Hair follicle dermal papilla cell (primary cell): ENCODE measurements around the gene C2CD2L. TPM values are rescaled to one million over a fixed set of nuclear protein-coding genes. Genes with fewer than 3 reads are reported as not detected.

ENCODE experiments used
- total RNA-seq: library from RNA; depleted of rRNA; stranded (reverse); fragments of >200 nt; gene quantifications from 2 replicates; pipeline ENCODE4 v1.2.3, GENCODE V29; 2012

Gene C2CD2L
- 2.8 and 4.4 TPM in 2 replicates for total RNA-seq

DNA sequence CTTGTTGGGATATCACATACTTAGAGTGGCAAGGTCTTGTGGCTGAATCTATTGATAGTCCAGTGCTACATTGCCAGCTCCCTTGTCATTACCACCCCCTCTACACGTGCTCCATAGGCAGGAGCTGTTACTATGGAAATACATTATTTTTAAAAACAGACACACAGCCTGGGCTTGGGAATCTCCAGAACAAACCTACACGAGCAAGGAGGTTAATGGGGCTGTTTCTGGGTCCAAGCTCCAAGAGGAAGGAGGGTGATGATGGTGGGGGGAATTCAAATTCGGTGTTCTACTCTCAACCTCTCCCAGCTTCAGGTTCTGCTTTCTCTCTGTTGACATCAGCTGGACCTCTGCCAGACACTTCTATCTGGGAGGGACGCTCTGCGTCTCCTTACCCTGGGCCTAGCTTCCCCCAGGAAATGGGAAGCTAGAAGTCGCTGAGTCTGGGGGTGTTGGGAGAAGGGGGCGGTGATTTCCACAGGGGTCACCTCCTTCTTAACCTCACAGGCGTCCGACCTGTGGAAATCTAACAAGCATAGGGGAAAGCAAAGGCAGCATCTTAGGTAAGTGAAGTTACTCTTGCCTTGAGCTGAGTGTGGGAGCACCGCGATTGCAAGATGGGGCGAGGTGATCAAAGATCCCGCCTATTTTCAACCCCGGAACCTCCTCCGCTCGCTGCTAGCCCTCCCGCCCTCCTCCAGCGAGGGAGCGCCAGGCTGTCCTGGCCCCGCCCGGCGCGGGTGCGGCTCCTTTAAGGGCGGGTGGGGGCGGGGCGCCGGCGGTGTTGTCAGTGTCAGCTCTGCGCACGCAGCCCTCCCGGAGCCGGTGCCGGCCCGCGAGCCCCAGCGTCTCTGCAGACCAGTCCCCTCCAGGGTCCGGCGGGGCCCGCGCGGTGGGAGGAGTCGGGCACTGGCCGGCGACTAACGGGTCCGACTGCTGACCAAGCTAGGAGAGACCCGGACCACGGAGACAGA lies at the start of gene C2CD2L:
Gene C2CD2L (plus strand): TSS at position 781 of the 974 bp plus-strand sequence. CDS start 398 bp downstream, outside the sequence.

DNA sequence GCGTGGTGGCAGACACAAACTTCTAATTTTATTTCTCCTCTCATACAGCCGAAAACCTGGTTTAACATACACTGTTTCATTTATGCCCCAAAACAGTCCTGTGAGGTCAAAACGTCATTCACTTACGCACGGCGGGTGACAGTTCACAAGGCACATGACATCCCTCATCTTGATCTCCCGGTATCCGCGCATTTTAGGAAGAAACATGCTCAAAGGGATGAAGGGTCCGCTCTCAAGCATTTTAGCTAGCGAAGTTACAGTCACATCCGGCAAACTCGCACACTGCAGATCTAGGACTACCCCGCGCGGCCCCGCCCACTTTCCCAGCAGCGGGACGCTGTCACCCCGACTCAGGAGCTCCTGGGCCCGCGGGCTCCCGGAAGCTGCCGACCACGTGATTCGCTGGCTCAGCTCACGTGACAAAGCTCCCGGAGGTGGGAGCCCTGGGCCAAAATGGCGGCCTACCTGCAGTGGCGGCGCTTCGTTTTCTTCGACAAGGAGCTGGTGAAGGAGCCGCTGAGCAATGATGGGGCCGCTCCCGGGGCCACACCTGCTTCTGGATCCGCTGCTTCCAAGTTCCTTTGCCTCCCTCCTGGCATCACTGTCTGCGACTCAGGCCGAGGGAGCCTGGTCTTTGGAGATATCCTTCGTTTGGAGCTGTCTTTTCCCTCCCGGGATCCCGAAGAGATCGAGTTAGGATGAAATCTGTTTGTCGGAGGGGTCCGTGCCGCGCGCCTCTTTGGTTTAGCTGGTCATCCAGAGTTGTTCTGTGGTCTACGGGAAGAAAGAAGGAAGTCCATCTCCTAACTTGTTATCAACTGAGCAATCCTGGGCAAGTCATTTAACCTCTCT lies 39.5 kb upstream of the C2CD2L start, which contains the start of gene VPS11:
Gene VPS11 (plus strand): TSS at position 448 of the 852 bp plus-strand sequence. CDS start 6 bp downstream, at position 454.

DNA sequence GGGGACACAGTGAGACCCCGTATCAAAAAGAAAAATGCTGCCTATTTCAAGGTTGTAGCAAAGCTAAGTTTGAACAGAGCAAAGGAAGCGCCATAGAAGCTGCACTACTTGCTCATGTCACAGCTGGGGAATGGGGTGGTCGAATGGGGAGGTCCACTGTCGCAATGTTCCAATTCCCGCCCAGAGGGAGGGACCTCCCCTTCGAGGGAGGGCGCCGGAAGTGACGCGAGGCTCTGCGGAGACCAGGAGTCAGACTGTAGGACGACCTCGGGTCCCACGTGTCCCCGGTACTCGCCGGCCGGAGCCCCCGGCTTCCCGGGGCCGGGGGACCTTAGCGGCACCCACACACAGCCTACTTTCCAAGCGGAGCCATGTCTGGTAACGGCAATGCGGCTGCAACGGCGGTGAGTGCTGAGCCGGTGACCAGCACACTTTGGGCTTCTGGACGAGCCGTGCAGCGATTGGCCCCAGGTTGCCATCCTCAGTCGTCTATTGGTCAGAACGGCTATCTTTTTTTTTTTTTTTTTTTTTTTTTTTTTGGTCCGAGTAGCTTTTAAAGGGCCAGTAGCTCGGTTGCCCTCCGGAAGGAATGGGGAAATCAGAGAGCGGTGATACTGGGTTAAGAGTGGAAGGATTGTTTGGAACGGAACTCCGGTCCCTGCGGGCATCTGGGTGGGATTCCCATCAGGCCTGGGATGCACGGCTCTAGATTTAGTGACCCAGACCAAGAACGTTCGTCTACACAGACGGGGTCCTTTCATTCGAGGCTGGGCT lies 22.3 kb upstream of the C2CD2L start, which contains the start of gene HMBS:
Gene HMBS (plus strand): TSS at position 219 of the 774 bp plus-strand sequence. CDS start 153 bp downstream, at position 372.

DNA sequence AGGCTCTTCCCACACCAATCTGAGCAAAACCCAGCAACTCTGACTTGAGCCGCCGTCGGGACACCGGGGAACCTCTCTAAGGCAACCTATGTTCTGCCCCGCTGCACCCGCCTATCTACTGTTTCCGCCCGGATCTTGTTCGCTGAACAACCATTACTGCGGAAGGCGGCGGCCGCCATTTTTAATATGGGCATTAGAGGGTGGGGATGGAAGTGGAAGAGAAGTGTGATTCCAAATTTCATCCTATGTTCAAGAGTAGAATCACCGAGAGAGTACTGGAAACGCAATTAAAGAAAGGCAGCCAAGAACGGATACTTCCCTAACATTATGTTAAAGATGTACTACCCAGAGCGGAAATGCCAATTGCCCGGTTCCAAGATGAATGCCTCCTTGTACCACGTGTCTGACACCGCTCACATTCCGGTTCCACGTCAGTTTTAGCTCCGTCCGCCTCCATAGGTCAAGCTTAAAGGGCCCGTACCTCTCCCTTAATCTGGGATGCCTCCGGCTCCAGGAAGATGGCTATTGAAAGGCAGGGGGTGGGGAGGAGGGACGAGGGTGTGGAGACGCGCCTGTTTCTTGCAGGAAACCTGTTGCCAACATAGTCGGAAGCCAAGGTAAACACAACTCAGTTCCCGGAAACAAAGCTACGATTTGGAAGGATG lies 5.3 kb upstream of the C2CD2L start, which contains the start of gene DPAGT1:
Gene DPAGT1 (minus strand): TSS at position 95 of the 665 bp plus-strand sequence. CDS start 198 bp downstream, outside the sequence.

DNA sequence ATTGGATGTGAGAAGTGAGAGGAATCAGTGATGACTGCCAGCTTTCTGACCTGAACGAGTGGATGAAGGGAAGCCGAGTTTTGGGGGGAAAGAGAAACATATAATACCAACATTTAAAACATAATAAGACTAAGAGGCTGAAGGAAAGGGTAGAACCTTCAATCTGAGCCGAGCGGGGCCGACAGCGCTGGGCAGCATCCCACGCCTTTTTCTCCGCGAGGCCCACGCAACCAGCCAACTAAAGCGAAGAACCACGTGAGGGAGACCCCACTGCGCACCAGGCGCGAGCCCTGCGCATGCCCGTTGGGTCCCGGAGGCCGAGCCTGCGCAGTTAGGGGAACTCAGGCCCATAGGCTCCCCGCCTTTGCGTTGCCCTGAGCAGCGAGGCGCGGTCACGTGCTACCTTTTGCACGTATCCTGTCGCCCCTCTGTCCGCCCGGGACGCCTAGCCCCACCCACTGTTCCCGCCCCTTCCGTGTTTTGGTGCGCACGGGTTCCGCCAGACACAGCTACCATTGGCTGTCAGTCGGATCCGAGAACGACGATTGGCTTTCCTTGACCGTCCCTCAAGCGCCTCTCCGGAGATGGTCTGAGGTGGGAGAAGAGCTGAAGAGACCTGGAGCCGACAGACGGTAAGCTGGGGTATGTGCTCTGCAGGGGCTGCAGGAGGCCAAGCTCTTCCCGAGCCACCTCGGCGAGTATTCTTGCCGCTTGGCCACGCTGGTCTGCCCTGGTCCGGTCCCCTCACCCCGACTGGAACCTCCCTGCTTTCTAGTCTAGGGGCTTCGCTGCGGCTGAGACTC lies 14.1 kb downstream of the C2CD2L start, which contains the start of gene HINFP:
Gene HINFP (plus strand): TSS at position 573 of the 803 bp plus-strand sequence. CDS start 5,365 bp downstream, outside the sequence.

DNA sequence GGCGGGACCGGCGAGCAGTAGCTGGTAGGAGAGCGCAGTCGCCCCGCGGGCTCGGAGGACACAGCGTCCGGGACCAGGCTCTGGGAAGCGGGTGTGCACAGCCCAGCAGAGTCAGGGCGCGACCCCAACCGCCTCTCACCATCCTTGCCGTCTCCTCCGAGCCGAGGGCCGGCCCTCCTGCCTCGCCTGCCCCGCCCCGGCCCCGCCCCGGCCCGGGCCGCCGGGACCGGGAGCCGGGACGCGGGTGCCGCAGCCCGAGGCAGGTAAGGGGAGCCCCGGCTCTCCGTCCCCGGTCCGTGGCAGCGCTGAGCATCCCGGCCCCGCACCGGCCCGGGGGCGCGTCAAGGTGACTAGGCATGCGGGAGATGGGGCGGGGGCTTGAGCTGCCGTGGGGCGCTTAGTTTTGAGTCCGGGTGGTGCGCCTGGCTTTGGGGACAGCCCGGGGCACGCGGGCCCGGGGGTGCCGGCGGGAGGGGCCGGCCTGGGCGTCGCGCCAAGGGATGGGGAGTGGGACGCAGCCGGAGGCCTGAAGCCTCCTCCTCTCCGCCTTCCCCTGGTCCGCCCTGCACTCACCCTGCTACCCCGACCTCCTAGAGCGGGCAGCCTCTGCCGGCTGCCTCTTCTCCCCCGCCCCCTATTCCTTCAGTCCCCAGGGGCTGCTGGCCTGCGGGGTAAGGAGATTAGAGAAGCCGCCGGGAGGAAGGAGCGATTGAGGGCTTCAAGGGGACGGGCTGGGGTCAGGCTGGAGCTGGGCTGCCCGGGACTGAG lies 42.1 kb downstream of the C2CD2L start, which contains the start of gene ABCG4:
Gene ABCG4 (plus strand): TSS at position 35 of the 768 bp plus-strand sequence. CDS start 914 bp downstream, outside the sequence.

Other genes with a start within 250 kb of the C2CD2L start
- gene CXCR5, start 223.5 kb upstream of the C2CD2L start, total RNA-seq: not detected in 2 replicates
- 60.5 and 63.8 TPM in 2 replicates for gene BCL9L, start 181.4 kb upstream of the C2CD2L start, total RNA-seq
- gene UPK2, start 151.0 kb upstream of the C2CD2L start, total RNA-seq: not detected in 2 replicates
- gene FOXR1, start 135.6 kb upstream of the C2CD2L start, total RNA-seq: not detected in 2 replicates
- 24.5 and 26.4 TPM in 2 replicates for gene CENATAC, start 109.2 kb upstream of the C2CD2L start, total RNA-seq
- gene RPS25, start 89.0 kb upstream of the C2CD2L start, total RNA-seq: 360 and 436 TPM in 2 replicates
- gene TRAPPC4, start 88.6 kb upstream of the C2CD2L start, total RNA-seq: 36.9 and 38.5 TPM in 2 replicates
- gene SLC37A4, start 76.5 kb upstream of the C2CD2L start, total RNA-seq: 10.7 and 11.8 TPM in 2 replicates
- gene HYOU1, start 50.1 kb upstream of the C2CD2L start, total RNA-seq: 110 and 138 TPM in 2 replicates
- gene VPS11, start 39.5 kb upstream of the C2CD2L start, total RNA-seq: 29.4 and 31.7 TPM in 2 replicates
- 7.3 and 9.7 TPM in 2 replicates for gene HMBS, start 22.5 kb upstream of the C2CD2L start, total RNA-seq
- 15.1 and 20.1 TPM in 2 replicates for gene DPAGT1, start 5.5 kb upstream of the C2CD2L start, total RNA-seq
- gene HINFP, start 14.2 kb downstream of the C2CD2L start, total RNA-seq: 18.0 and 25.3 TPM in 2 replicates
- 0.12 and 0.32 TPM in 2 replicates for gene ABCG4, start 41.7 kb downstream of the C2CD2L start, total RNA-seq
- gene NLRX1, start 61.4 kb downstream of the C2CD2L start, total RNA-seq: 27.7 and 28.7 TPM in 2 replicates
- not detected in 2 replicates for gene NHERF4, start 78.1 kb downstream of the C2CD2L start, total RNA-seq
- gene CBL, start 99.0 kb downstream of the C2CD2L start, total RNA-seq: 12.5 and 16.2 TPM in 2 replicates
- gene MCAM, start 209.8 kb downstream of the C2CD2L start, total RNA-seq: 20.0 and 60.7 TPM in 2 replicates
- 3.5 and 4.1 TPM in 2 replicates for gene RNF26, start 227.2 kb downstream of the C2CD2L start, total RNA-seq
- gene C1QTNF5, start 233.5 kb downstream of the C2CD2L start, total RNA-seq: 28.6 and 30.8 TPM in 2 replicates
- gene MFRP, start 239.4 kb downstream of the C2CD2L start, total RNA-seq: under 0.01 and 0.12 TPM in 2 replicates